Panc1 (cell line): ENCODE data around the gene GFM1. TPM values are rescaled to one million over a fixed set of nuclear protein-coding genes. Genes with fewer than 3 reads are reported as not detected.

Source experiments
- ATAC-seq: fragments of 200-7000 bp; cut with Tn5 transposase; 2 replicates; pipeline ENCODE4 v1.9.1; 2020; ENCODE audit warnings: mild to moderate bottlenecking, moderate library complexity
- BruUV-seq: library from RNA; stranded (reverse); fragments of 400-500 nt; replicated peaks from 2 replicates; lab custom pipeline; 2021; lab: Mats Ljungman, UMichigan
- CTCF ChIA-PET: fragments of 300-600 bp; sonication (Branson Sonifier 250); formaldehyde crosslinking; loops from one replicate; lab custom pipeline; 2022; ENCODE audit warnings: antibody characterized with exemption; lab: Charles Lee
- POLR2A ChIA-PET: fragments of 300-600 bp; sonication (Branson Sonifier 250); formaldehyde crosslinking; loops from one replicate; lab custom pipeline; 2022; ENCODE audit warnings: antibody characterized with exemption; lab: Charles Lee
- DNase-seq: peaks from one replicate; pipeline ENCODE4 v3.0.0-alpha.2; 2010; ENCODE audit warnings: low read depth, low spot score
- H3K27ac ChIP-seq: 2 replicates; pipeline ENCODE4 v1.5.1; 2011; ENCODE audit warnings: mild to moderate bottlenecking, low read length, inconsistent platforms
- H3K27me3 ChIP-seq: fragments of 200-500 bp; sonication (Bioruptor generic); 2 replicates; pipeline ENCODE4 v1.6.0; 2014; ENCODE audit warnings: low read length, inconsistent platforms; ENCODE audit not compliant: control insufficient read depth, insufficient read depth
- H3K36me3 ChIP-seq: fragments of 200-500 bp; sonication (Bioruptor generic); 2 replicates; pipeline ENCODE4 v1.5.1; 2014; ENCODE audit warnings: inconsistent platforms, mild to moderate bottlenecking, low read length, moderate library complexity; ENCODE audit not compliant: control insufficient read depth, insufficient read depth
- H3K4me1 ChIP-seq: 2 replicates; pipeline ENCODE4 v1.5.1; 2011; ENCODE audit warnings: inconsistent platforms, mild to moderate bottlenecking, low read length, moderate library complexity; ENCODE audit not compliant: control insufficient read depth, insufficient read depth
- H3K4me3 ChIP-seq, 2 experiments: 2 replicates each; pipeline ENCODE4 v1.5.1; 2011 to 2012; ENCODE audit warnings: low read depth in 2 of 2, low read length in 2 of 2, mild to moderate bottlenecking in 2 of 2, inconsistent platforms in 1 of 2, moderate library complexity in 1 of 2
- H3K9me3 ChIP-seq: fragments of 200-500 bp; sonication (Bioruptor generic); 2 replicates; pipeline ENCODE4 v1.5.1; 2014; ENCODE audit warnings: low read depth, mild to moderate bottlenecking, inconsistent platforms, low read length, moderate library complexity; ENCODE audit not compliant: control insufficient read depth, insufficient read depth
- POLR2AphosphoS5 ChIP-seq: IDR thresholded peaks from 2 replicates; pipeline ENCODE4 v1.6.1; 2012; ENCODE audit warnings: mild to moderate bottlenecking, low read depth, low read length, moderate library complexity
- SIN3A ChIP-seq: IDR thresholded peaks from 2 replicates; pipeline ENCODE4 v1.6.1; 2012; ENCODE audit warnings: low read depth, mild to moderate bottlenecking, low read length, moderate library complexity, borderline replicate concordance; ENCODE audit not compliant: insufficient read depth
- TCF7L2 ChIP-seq: IDR thresholded peaks from 2 replicates; pipeline ENCODE4 v1.6.1; 2011; ENCODE audit warnings: mild to moderate bottlenecking, low read depth, low read length, inconsistent platforms
- in situ Hi-C: cut with HindIII; loops from 2 replicates; pipeline ENCODE4 v1.10.0; 2016; ENCODE audit warnings: low sequenced_read_pairs, low pct_unique_long_range_greater_than_20kb
- intact Hi-C: fragments of 100-400 bp; cut with micrococcal nuclease; formaldehyde crosslinking; loops from one replicate; pipeline ENCODE4 v1.10.0; 2022; ENCODE audit not compliant: unreplicated experiment
- total RNA-seq: library from RNA; stranded (reverse); gene quantifications from one replicate; pipeline ENCODE4 v1.2.1, GENCODE V29; 2021; ENCODE audit not compliant: unreplicated experiment
- TF ChIP-seq, protein P1 (sequence below): fragments of 450-650 bp; IDR thresholded peaks from 2 replicates; pipeline ENCODE4 v1.5.1; 2017; ENCODE audit warnings: mild to moderate bottlenecking
- TF ChIP-seq, protein P2 (sequence below), 2 experiments: IDR thresholded peaks; 2 replicates each; pipeline ENCODE4 v1.6.1; 2011 to 2012; ENCODE audit warnings: low read depth in 2 of 2, control low read depth in 1 of 2, low read length in 1 of 2, mild to moderate bottlenecking in 1 of 2, moderate library complexity in 1 of 2; ENCODE audit not compliant: insufficient read depth in 1 of 2

The GFM1 gene
- total RNA-seq, 1 experiment from 2014 or later, result 59.3 TPM

DNA sequence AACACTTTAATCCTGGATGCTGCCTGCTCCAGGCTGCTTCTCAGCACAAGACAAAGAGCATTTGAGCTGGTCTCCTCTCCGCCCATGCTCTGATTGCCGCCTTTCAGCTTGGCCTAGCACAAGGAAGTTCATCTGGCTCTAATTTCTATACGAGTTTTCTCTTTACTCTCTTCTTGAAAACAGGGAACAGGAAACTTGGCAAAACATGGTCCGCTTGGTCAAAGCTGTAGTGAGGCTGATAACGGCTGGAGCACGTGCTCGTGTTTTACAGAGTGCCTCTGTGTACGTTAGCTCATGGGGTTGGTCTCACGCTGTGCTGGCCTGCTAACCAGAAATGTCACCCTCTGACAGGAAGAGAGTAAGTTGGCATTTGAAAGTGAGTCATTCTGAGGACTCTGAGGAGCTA is 68.8 kb downstream of the GFM1 start:
- DNase-seq (no peak), ATAC-seq (no peak)
- H3K27me3 ChIP-seq, result no peaks in the 10 kb centered on the region
- no TSS peak for BruUV-seq
- ChIA-PET POLR2A (no interaction called here), CTCF (no interaction called here)
- peaks cover 36% of the 10 kb centered on the region for H3K4me1 ChIP-seq
- no peak overlapping the region for H3K4me3 ChIP-seq
- intact Hi-C loops, result no loop called here
- no peaks in the 10 kb centered on the region for H3K9me3 ChIP-seq
- in situ Hi-C loops, result no loop called here
- no peaks in the 10 kb centered on the region; the same call in 1 of the 2 replicates for H3K36me3 ChIP-seq
- peak overlapping the region; percentile 67 for H3K27ac ChIP-seq
- TF ChIP-seq POLR2AphosphoS5 (no peak), TCF7L2 (no peak), SIN3A (no peak)
- TF ChIP-seq, protein P1, sequence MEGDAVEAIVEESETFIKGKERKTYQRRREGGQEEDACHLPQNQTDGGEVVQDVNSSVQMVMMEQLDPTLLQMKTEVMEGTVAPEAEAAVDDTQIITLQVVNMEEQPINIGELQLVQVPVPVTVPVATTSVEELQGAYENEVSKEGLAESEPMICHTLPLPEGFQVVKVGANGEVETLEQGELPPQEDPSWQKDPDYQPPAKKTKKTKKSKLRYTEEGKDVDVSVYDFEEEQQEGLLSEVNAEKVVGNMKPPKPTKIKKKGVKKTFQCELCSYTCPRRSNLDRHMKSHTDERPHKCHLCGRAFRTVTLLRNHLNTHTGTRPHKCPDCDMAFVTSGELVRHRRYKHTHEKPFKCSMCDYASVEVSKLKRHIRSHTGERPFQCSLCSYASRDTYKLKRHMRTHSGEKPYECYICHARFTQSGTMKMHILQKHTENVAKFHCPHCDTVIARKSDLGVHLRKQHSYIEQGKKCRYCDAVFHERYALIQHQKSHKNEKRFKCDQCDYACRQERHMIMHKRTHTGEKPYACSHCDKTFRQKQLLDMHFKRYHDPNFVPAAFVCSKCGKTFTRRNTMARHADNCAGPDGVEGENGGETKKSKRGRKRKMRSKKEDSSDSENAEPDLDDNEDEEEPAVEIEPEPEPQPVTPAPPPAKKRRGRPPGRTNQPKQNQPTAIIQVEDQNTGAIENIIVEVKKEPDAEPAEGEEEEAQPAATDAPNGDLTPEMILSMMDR, result no peak
- TF ChIP-seq, protein P2, sequence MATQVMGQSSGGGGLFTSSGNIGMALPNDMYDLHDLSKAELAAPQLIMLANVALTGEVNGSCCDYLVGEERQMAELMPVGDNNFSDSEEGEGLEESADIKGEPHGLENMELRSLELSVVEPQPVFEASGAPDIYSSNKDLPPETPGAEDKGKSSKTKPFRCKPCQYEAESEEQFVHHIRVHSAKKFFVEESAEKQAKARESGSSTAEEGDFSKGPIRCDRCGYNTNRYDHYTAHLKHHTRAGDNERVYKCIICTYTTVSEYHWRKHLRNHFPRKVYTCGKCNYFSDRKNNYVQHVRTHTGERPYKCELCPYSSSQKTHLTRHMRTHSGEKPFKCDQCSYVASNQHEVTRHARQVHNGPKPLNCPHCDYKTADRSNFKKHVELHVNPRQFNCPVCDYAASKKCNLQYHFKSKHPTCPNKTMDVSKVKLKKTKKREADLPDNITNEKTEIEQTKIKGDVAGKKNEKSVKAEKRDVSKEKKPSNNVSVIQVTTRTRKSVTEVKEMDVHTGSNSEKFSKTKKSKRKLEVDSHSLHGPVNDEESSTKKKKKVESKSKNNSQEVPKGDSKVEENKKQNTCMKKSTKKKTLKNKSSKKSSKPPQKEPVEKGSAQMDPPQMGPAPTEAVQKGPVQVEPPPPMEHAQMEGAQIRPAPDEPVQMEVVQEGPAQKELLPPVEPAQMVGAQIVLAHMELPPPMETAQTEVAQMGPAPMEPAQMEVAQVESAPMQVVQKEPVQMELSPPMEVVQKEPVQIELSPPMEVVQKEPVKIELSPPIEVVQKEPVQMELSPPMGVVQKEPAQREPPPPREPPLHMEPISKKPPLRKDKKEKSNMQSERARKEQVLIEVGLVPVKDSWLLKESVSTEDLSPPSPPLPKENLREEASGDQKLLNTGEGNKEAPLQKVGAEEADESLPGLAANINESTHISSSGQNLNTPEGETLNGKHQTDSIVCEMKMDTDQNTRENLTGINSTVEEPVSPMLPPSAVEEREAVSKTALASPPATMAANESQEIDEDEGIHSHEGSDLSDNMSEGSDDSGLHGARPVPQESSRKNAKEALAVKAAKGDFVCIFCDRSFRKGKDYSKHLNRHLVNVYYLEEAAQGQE (IDR thresholded peaks at IDR 0.05; ENCODE audit: insufficient read depth in 1 of 2, low read depth in 2 of 2, low read length in 1 of 2), result no peak

DNA sequence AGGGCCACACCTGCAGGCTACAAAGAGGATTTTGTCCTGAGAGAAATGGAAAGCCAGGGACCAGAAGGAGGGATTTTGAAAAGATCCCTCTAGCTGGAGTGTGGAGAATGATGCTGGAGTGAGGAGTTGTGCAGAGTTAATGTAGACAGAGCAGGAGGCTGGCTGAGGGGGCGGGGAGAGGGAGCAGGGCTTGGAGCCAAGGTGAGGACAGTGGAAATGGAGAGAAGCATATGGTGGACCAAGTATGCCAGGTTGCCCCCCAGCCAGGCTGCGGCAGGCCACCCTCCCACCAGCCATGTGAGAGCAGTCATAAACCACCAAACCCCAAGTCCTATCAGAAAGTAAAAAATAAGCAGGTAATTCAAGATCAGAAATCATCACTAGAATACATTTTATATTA is 73.2 kb downstream of the GFM1 start:
- DNase-seq, result no peak
- ATAC-seq, result peak; percentile 33; the same call in 1 of the 2 replicates

More for the DNA sequence above, 73.2 kb downstream of the GFM1 start:
- TF ChIP-seq, protein P1, result no peak
- TF ChIP-seq SIN3A (no peak), POLR2AphosphoS5 (no peak), TCF7L2 (no peak)
- TF ChIP-seq, protein P2 (IDR thresholded peaks at IDR 0.05; ENCODE audit: insufficient read depth in 1 of 2, low read depth in 2 of 2, low read length in 1 of 2), result no peak
- in situ Hi-C loops, result no loop called here
- H3K27ac ChIP-seq, result peak overlapping the region; percentile 94
- BruUV-seq, result no TSS peak
- intact Hi-C loops, result no loop called here
- no peaks in the 10 kb centered on the region for H3K9me3 ChIP-seq
- no peaks in the 10 kb centered on the region for H3K36me3 ChIP-seq
- POLR2A ChIA-PET, result no interaction called here
- peaks cover 55% of the 10 kb centered on the region for H3K4me1 ChIP-seq
- no peaks in the 10 kb centered on the region for H3K27me3 ChIP-seq
- CTCF ChIA-PET, result interaction anchor here (0.6 kb wide), 1 partner anchor 20 kb away, joined by 4 read pairs; no protein-coding TSS in a partner anchor
- no peak overlapping the region for H3K4me3 ChIP-seq
